NCI-H226 (cell line): ENCODE measurements around the gene BCAS3.

ENCODE experiments used
- DNase-seq: peaks from one replicate; pipeline ENCODE4 v3.0.0-alpha.2; 2015

The BCAS3 gene

GRCh38 chr17:61392679-61393078, 715.0 kb downstream of the BCAS3 start:
- no peak for DNase-seq

DNA sequence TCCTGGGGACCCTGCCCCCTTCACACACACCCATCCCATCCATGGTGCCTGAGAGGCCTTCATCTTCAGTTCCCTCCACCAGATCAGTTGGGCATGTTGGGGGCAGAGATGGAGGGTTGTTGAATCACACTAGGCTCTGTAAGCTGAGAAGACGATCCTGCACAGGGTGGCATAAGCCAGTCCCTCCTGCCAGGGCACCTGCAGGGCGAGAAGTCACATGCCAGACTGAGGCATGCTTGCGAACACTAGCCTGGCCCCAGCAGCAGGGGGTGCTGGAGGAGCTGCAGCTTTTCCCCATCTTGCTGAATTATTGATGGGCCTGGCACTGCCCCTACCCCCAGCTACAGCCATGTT, 715.9 kb downstream of the BCAS3 start:
- no peak for DNase-seq

DNA sequence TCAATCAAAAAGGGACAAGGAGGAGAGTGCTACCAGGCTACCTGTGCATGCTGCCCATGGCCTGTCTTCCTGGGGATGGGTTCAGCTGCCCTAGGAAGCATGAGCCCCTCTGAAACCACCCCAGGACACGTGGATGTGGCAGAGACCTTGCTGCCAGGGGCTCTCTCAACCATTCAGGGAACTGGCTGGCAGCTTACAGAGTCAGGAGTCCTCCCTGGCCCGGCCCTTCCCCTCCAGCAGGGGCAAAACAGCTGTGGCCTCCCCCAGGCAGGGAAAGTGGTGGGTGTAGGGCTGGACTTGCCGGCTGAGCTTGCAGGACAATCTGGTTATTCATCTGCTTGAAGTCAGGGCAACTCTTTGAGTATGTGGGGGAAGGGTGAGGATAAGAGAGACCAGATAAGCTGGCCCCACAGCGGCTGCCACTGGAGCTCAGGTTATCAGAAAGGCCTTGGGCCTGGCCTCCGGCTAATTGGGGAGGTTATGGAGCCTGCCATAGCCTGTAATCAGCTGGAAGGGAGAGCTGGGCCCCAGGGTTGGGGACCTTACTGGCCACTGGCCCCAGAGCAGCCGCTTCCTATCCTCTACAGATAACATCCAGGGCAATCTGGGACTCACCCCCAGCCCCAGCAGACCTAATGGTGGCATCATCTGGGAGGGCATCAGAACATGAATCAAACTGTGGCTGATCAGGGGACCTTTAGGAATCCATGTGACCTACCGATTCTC, 716.4 kb downstream of the BCAS3 start:
- no peak for DNase-seq

DNA sequence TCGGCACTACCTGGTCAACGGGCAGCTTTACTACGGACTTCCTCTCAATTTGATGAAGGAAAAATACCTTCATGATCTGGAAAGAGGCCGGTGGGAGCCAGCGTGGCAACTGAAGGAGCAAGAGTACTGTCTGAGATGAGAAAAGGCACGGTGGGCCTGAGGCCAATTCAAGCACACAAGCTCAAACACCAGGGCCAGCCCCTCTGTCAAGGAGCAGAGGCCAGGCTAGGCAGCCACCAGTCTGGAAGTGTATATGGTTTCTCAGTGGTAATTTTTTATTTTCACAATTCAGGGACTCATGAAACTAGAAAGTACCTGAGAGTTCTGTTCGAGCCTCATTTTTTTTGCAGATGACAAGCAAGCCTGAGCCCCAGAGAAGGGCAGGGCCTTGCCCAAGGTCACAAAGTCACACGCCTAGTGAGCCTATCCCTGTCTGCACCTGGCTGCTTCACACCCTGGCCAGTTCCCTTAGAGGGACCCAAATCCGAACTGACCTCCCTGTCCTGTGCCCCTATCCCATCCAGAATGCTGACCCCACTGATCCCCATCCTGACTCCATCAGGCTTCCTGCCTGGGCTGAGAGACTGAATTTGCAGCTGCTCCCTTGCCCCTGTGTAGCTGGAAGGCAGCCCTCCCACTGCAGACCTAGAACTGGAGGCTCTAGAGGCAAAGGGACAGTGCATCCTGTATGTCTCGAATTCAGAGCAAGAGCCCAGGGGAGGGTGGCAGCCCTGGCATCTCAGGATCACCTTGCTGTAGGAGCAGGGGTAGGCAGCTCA, 717.2 kb downstream of the BCAS3 start:
- DNase-seq = no peak

DNA sequence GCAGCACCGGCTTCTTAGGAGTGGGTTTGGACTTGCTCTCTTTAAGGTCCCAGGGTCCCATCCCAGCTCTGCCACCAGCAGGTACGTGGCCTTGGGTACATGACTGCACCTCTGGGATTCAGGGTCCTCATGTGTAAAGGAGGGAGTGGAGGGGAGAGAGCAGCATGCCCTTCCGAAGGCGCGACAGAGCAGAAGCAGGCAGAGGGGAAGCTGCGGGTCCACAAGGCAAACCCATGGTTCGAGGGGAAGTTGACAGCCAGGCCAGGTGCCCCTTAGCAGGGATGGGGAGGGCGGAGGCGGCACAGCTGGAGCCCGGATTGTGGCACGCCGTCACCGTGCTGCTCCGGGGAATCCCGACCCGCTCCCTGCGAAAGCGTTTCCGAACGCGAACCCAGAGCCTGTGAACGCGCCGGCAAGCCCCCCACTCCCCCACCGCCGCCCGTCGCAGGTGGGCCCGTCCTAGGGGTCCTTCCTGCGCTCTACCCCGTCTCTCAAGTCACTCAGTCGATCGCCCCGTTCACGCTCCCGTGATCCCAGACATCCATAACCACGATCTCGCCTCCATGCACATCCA, 717.8 kb downstream of the BCAS3 start:
- DNase-seq = no peak

- DNase-seq = no peak
Observed at GRCh38 chr17:61395983-61396585, 718.4 kb downstream of the BCAS3 start.

DNA sequence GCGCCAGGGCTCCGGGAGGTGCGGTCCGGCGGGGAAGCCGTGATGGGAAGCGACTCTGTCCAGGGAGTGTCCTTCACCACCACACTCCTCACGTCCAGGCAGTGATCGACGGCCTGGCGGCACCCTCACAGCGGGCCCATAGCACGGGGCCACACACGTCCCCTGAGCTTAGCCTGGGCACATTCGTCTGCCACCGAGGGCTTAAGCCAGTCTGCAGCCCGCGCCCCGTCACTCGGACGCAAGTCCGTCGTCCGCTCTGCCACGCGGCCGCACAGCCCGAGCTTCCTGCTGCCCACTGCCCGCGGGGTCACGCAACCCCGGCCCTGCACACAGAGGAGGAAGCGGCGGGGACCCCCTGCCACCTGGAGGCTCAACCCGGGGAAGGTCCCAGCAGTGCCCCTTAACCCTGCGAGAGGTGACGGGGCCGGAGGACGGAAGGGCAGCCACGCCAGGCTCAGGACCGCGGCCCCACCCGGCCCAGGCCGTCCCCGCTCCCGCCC, 719.0 kb downstream of the BCAS3 start:
- no peak for DNase-seq

DNA sequence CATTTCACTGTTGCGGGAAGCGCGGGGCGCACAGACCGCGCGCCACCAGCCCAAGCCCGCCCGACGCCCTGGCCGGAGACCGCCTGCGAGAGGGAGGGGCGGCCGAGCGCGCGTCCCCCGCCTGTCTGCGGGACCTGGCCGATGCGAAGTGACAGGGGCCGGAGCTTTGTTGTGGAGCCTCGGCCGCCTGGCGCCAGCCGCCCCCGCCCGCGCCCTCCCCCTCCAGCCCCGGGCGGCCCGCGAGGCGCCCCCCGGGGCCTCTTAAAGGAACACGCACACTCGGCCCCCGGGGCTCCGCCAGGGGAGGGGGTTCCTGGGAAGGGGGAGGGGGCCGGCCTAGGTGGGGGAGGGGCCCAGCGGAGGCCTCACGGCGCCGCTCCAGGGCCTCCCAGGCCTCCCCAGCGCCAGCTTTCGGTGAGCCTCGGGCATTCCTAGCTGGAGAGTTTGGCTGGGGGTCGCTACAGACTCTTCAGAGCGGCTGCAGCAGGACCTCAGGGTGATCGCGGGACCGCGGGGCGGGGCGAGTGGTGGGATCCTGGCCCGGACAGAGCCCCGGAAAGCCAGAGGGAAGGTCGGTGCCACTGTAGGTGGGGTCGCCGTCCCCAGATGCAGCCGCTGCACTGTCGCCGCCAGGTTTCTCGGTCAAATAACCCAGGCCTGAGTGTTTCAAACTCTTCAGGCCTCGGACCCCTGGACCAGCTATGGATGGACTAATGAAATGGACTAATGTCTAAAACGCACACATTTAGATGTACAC, 719.6 kb downstream of the BCAS3 start:
- DNase-seq = no peak

GRCh38 chr17:61398721-61399130, 721.1 kb downstream of the BCAS3 start:
- no peak for DNase-seq

GRCh38 chr17:61399131-61400065, 721.7 kb downstream of the BCAS3 start, which contains the start of gene TBX2:
TBX2 (plus strand) TSS chr17:61399843; CDS start chr17:61400177, 334 bp downstream.
- peak; percentile 75 for DNase-seq

- DNase-seq = peak; percentile 27
Observed at GRCh38 chr17:61400066-61400716, 722.5 kb downstream of the BCAS3 start.

GRCh38 chr17:61400717-61401388, 723.2 kb downstream of the BCAS3 start:
- DNase-seq = no peak

DNA sequence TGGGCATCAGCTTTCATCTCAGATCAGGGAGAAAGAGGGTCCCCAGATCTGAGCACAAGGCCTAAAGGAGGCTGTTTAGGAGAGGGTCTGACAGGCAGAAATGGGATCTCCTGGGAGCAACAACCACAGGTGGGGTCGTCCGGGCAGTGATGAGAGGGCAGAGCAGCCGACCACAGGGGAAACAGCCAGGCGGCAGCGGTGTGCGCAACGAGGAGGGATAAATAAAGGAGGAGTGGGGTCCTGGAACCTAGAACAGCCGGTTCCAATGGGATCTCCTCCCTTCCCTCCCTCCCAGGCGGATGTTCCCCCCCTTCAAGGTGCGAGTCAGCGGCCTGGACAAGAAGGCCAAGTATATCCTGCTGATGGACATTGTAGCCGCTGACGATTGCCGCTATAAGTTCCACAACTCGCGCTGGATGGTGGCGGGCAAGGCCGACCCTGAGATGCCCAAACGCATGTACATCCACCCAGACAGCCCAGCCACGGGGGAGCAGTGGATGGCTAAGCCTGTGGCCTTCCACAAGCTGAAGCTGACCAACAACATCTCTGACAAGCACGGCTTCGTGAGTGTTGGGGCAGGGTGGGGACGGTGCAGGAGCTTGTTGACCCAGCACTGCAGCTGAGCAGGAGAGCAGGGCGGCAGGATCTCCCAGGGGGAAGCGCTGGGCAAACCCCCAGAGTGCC, 723.9 kb downstream of the BCAS3 start:
- DNase-seq = no peak

DNA sequence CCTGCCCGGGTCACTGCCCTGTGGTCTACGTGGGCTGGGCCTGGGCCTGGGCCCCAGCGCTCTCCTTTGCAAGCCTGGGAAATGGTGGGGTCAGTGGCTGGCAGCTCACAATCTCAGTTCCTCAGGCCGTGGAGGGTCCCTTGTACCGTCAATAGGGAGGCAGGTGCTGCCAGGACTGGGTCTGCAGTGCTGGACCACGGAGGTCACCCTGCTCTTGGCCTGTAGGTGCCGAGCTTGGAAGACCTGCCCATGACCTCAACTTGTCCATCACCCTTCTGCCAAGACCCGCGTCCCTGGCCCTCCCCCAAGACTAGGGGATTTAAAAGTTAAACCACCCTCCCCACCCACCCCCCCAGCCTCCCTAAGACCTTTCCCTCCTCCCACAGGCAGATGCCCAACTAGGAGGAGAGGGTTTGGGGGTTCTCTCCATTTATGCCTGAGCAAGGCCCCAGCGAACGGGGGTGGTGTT, 724.5 kb downstream of the BCAS3 start:
- no peak for DNase-seq

DNA sequence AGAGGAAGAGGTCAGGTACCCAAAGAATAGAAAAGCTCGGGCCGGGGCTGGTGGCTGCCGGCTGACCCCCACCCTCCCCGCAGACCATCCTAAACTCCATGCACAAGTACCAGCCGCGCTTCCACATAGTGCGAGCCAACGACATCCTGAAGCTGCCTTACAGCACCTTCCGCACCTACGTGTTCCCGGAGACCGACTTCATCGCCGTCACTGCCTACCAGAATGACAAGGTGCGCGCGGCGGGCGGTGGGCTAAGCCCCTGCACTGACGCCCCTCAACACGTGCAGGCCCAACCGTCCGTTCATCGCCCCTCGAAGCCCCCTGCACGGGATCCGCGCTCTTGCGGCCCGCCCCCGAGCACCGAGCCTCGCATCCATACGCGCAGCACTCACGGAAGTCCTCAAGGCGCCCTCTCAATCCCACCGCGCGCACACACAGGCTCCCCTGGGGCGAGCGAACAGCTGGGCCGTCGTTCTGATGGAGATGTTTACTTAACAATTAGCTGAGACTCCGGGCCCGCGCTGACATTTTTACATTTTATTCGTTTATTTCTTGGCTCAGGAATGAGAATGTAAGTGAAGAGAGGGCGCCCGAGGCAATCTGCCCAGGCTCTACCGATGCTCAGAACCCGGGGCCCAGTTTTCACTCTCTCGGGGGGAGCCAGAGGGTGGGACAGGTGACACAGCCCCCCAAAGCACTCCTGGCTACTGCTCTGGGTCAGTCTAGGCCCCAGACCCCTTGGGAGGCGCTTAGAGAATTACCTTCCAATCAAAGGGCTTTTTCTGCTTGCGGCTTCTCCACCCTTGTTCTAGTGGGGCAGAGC, 725.5 kb downstream of the BCAS3 start:
- DNase-seq = no peak

GRCh38 chr17:61403801-61404662, 726.4 kb downstream of the BCAS3 start:
- no peak for DNase-seq

GRCh38 chr17:61404663-61404912, 726.9 kb downstream of the BCAS3 start:
- no peak for DNase-seq
